Measurements from ENCODE around the gene ADAT2. TPM values are rescaled to one million over a fixed set of nuclear protein-coding genes. Genes with fewer than 3 reads are reported as not detected.
"Not testable (repeated sequence)": the region's sequence is repeated elsewhere in the genome, so short reads cannot be mapped to it uniquely, and the experiment has no call there.

The ADAT2 gene
- total RNA-seq, 6 experiments from 2014 or later = 3.6 to 5.2 (median 4.2) TPM

GRCh38 chr6:143457563-143458359 is 7.3 kb upstream of the ADAT2 start:
- Histone ChIP-seq H3K36me3 (no peaks in the 10 kb centered on the region), H3K9me3 (no peaks in the 10 kb centered on the region), H3K4me3 (no peak overlapping the region), H3K4me1 (no peaks in the 10 kb centered on the region), H3K27ac (no peak overlapping the region), H3K27me3 (no peaks in the 10 kb centered on the region)
- ATAC-seq = no peak
- TF ChIP-seq POLR2A (IDR thresholded peaks at IDR 0.05) = no peak
- TF ChIP-seq, protein P1, sequence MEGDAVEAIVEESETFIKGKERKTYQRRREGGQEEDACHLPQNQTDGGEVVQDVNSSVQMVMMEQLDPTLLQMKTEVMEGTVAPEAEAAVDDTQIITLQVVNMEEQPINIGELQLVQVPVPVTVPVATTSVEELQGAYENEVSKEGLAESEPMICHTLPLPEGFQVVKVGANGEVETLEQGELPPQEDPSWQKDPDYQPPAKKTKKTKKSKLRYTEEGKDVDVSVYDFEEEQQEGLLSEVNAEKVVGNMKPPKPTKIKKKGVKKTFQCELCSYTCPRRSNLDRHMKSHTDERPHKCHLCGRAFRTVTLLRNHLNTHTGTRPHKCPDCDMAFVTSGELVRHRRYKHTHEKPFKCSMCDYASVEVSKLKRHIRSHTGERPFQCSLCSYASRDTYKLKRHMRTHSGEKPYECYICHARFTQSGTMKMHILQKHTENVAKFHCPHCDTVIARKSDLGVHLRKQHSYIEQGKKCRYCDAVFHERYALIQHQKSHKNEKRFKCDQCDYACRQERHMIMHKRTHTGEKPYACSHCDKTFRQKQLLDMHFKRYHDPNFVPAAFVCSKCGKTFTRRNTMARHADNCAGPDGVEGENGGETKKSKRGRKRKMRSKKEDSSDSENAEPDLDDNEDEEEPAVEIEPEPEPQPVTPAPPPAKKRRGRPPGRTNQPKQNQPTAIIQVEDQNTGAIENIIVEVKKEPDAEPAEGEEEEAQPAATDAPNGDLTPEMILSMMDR (IDR thresholded peaks at IDR 0.05) = no peak
- DNase-seq = no peak
- intact Hi-C loops (cut with DNase I) = no loop called here
- 95% methylated on average over 2 of the region's 2 CpGs for WGBS (ENCODE audit: insufficient coverage, low coverage, low lambda C conversion rate, missing lambda C conversion rate)

DNA sequence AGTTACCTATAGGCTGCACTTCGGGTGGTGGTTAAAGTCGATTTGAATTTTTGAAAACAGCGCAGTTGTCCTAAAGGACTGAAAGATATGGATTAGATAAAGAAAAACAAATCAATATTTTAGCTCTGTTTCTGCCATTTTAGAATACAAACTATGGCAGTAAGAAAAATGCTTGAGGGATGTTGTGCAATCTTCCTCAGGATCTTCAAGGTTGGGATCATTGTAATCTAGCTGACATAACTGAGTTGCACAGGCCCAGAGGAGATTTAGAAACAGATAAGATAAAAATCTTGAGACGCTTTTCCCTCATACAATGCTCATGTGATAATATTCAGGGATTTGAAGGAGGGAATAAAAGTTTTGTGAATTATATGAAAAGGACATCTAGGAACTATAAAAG is 1.0 kb upstream of the ADAT2 start:
- intact Hi-C loops (cut with DNase I) = no loop called here
- TF ChIP-seq, protein P1 (IDR thresholded peaks at IDR 0.05) = no peak
- TF ChIP-seq POLR2A (IDR thresholded peaks at IDR 0.05) = no peak
- H3K4me1 ChIP-seq = peaks cover 0 to 19% (median 2%) of the 10 kb centered on the region in 4 donors
- peak overlapping the region; percentile 63 to 71 (median 67) for H3K4me3 ChIP-seq
- ATAC-seq = no peak
- DNase-seq = no peak
- H3K36me3 ChIP-seq = no peaks in the 10 kb centered on the region
- no peaks in the 10 kb centered on the region for H3K9me3 ChIP-seq
- no peaks in the 10 kb centered on the region for H3K27me3 ChIP-seq
- peak overlapping the region; percentile 33 to 55 (median 48) for H3K27ac ChIP-seq
- 14% methylated on average over 4 of the region's 4 CpGs for WGBS (ENCODE audit: insufficient coverage, low coverage, low lambda C conversion rate, missing lambda C conversion rate)

DNA sequence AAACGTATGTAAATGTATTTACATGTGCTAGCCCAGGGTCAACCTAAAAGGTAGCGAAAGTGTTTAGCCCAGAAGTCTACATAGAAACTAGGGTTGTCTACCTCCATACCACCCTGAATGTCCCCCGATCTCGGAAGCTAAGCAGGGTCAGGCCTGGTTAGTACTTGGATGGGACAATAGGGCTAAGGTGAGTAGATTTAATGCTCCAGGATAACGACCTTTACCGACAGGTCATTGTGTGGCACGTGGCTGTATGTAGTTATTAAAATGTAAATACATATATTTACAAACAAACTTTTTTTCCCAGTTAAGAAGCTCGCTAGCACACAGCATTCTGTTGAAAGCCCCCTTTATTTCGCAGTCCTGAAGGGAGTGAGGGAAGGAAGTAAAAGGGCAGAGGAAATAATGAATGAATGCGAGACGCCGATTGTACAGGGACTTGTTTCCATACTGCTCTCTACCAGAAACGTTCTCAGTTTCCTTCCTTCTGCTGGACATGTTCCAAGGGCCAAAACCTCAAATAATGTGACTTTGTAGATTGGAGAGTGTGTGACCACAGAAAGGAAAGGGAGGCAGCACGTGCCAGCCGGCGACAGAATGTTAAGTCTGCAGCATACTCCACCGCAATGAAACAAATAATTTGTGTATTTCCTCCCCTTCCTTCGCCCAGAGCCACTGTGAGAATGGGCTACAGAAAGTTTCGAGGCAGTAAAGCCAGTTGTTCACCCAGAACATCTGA is 612 bp downstream of the ADAT2 start:
- intact Hi-C loops (cut with DNase I) = no loop called here
- H3K4me3 ChIP-seq = peak overlapping the region; percentile 63 to 71 (median 67)
- ATAC-seq (peak; percentile 7 to 18 (median 10)), DNase-seq (peak in 1 of 3 donors; percentile 25)
- no peak for TF ChIP-seq POLR2A (IDR thresholded peaks at IDR 0.05)
- TF ChIP-seq, protein P1 (IDR thresholded peaks at IDR 0.05) = no peak
- H3K27ac ChIP-seq = peak overlapping the region; percentile 49 to 55 (median 52)
- H3K27me3 ChIP-seq = no peaks in the 10 kb centered on the region
- 4% methylated on average over 19 of the region's 19 CpGs for WGBS (ENCODE audit: insufficient coverage, low coverage, low lambda C conversion rate, missing lambda C conversion rate)
- no peaks in the 10 kb centered on the region for H3K36me3 ChIP-seq
- H3K9me3 ChIP-seq = no peaks in the 10 kb centered on the region
- peaks cover 0 to 19% (median 2%) of the 10 kb centered on the region in 4 donors for H3K4me1 ChIP-seq

DNA sequence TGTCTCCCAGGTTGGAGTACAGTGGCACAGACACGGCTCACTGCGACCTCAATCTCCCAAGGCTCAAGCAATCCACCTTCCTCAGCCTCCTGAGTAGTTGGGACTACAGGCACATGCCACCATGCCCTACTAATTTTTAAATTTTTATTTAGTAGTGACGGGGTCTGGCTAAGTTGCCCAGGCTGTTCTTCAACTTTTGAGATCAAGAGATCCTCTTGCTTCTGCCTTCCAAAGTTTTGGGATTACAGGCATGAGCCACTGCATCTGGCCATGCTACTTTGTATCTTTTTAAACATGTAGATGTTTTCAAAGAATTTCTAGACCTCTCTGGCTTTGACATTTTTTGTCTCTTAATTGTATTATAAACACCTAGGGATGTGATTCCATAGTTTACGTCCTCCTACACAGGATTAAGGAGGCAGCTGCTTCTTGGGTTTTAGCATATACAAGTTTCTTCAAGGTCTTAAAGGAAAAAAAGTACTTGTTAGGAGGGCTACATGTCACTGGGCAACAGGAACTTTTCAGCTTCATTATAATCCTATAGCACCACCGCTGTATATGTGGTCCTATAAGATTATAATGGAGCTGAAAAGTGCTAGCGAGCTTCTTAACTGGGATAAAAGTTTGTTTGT is 1.3 kb downstream of the ADAT2 start:
- no peak overlapping the region for H3K27ac ChIP-seq
- intact Hi-C loops (cut with DNase I) = no loop called here

GRCh38 chr6:143447865-143448264 is 2.6 kb downstream of the ADAT2 start:
- 100% methylated on average over 2 of the region's 2 CpGs for WGBS (ENCODE audit: insufficient coverage, low coverage, low lambda C conversion rate, missing lambda C conversion rate)
- ATAC-seq; DNase-seq; H3K27ac ChIP-seq; intact Hi-C loops (cut with DNase I); H3K9me3 ChIP-seq; H3K27me3 ChIP-seq; H3K36me3 ChIP-seq; H3K4me3 ChIP-seq: not testable (repeated sequence)
- peaks cover 0 to 19% (median 2%) of the 10 kb centered on the region in 4 donors for H3K4me1 ChIP-seq

More for the DNA sequence above, 1.3 kb downstream of the ADAT2 start:
- H3K9me3 ChIP-seq = no peaks in the 10 kb centered on the region
- peak overlapping the region; percentile 63 to 71 (median 67) for H3K4me3 ChIP-seq
- 81% methylated on average over 6 of the region's 6 CpGs for WGBS (ENCODE audit: insufficient coverage, low coverage, low lambda C conversion rate, missing lambda C conversion rate)
- ATAC-seq (no peak), DNase-seq (no peak)
- no peak for TF ChIP-seq POLR2A (IDR thresholded peaks at IDR 0.05)
- TF ChIP-seq, protein P1 (IDR thresholded peaks at IDR 0.05) = no peak
- no peaks in the 10 kb centered on the region for H3K27me3 ChIP-seq
- H3K4me1 ChIP-seq = peaks cover 0 to 19% (median 2%) of the 10 kb centered on the region in 4 donors
- H3K36me3 ChIP-seq = no peaks in the 10 kb centered on the region
